Measurements from ENCODE around the gene NCLN. TPM values are rescaled to one million over a fixed set of nuclear protein-coding genes. Genes with fewer than 3 reads are reported as not detected.

The NCLN gene
- total and polyA plus RNA-seq, 9 of the 15 experiments (the other 6 are each of a cell fraction or from before 2014, with no cell fraction given), result 3.8 to 126 (median 39.6) TPM

DNA sequence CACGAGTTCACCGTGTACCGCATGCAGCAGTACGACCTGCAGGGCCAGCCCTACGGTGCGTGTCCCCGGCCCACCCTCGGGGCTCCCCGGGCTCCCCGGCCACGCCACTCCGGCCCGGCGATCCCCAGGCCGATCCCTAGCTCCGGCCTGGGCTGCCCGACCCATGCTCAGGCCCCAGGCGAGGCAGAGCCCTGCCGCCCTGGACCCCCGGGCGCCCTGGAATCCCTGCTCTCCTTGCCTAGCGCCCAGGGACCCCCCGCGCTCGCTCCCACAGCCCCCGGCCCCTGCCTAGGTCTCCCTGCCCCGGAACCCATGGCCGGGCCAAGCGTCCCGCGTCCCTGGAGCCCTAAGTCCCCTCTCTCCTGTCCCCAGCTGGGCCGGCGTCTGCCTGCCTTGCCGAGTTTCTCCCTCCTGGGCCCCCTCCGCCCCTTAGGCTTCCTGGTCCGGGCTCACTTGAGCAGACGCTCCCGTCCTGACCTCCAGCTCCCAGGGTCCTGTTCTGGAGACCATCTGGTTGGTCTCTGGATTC, 494 bp downstream of the NCLN start (continued):
- TF ChIP-seq, protein P1, sequence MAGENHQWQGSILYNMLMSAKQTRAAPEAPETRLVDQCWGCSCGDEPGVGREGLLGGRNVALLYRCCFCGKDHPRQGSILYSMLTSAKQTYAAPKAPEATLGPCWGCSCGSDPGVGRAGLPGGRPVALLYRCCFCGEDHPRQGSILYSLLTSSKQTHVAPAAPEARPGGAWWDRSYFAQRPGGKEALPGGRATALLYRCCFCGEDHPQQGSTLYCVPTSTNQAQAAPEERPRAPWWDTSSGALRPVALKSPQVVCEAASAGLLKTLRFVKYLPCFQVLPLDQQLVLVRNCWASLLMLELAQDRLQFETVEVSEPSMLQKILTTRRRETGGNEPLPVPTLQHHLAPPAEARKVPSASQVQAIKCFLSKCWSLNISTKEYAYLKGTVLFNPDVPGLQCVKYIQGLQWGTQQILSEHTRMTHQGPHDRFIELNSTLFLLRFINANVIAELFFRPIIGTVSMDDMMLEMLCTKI (IDR thresholded peaks at IDR 0.05; ENCODE audit: partially characterized antibody), result no peak
- no peak for TF ChIP-seq CAMTA2 (CRISPR knock-in tag; conservative IDR thresholded peaks at IDR 0.05)
- TF ChIP-seq HEY1 (CRISPR knock-in tag; IDR thresholded peaks at IDR 0.05; ENCODE audit: borderline replicate concordance), result no peak
- TF ChIP-seq E2F6 (IDR thresholded peaks at IDR 0.05; ENCODE audit: borderline replicate concordance in 1 of 2, extremely low read depth in 1 of 2, insufficient read depth in 1 of 2, insufficient read length in 1 of 2, low read depth in 1 of 2, low read length in 1 of 2, poor library complexity in 1 of 2, severe bottlenecking in 1 of 2), result peak in 1 of 2 experiments; percentile 64
- TF ChIP-seq E2F3 (CRISPR knock-in tag; IDR thresholded peaks at IDR 0.05), result no peak
- TF ChIP-seq MGA (IDR thresholded peaks at IDR 0.05), result no peak
- TF ChIP-seq RB1 (IDR thresholded peaks at IDR 0.05; ENCODE audit: low read depth), result 0 out of 2 replicates have a peak, but pooled peaks have one; percentile 6
- TF ChIP-seq HDAC2 (IDR thresholded peaks at IDR 0.05), result no peak
- 0 out of 4 replicates have a peak, but pooled peaks of 1 of the 2 experiments have one; percentile 38 for TF ChIP-seq SIN3A (IDR thresholded peaks at IDR 0.05; ENCODE audit: borderline replicate concordance in 2 of 2, control insufficient read depth in 1 of 2, low read depth in 2 of 2, low read length in 2 of 2)
- TF ChIP-seq, protein P2, sequence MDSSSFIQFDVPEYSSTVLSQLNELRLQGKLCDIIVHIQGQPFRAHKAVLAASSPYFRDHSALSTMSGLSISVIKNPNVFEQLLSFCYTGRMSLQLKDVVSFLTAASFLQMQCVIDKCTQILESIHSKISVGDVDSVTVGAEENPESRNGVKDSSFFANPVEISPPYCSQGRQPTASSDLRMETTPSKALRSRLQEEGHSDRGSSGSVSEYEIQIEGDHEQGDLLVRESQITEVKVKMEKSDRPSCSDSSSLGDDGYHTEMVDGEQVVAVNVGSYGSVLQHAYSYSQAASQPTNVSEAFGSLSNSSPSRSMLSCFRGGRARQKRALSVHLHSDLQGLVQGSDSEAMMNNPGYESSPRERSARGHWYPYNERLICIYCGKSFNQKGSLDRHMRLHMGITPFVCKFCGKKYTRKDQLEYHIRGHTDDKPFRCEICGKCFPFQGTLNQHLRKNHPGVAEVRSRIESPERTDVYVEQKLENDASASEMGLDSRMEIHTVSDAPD (CRISPR knock-in tag; IDR thresholded peaks at IDR 0.05), result no peak
- no peak for TF ChIP-seq ZNF583 (CRISPR knock-in tag; IDR thresholded peaks at IDR 0.05)
- TF ChIP-seq TAF9B (IDR thresholded peaks at IDR 0.05; ENCODE audit: partially characterized antibody), result no peak
